GM19468 (cell line): ENCODE results near the gene CDH4.

Source experiments
- ATAC-seq: cut with Tn5 transposase; IDR thresholded peaks from one replicate; pipeline ENCODE4 v1.9.1; 2021; ENCODE audit warnings: mild to moderate bottlenecking, moderate library complexity, moderate number of reproducible peaks; ENCODE audit not compliant: unreplicated experiment; ENCODE audit errors: extremely low read depth

CDH4 gene

DNA sequence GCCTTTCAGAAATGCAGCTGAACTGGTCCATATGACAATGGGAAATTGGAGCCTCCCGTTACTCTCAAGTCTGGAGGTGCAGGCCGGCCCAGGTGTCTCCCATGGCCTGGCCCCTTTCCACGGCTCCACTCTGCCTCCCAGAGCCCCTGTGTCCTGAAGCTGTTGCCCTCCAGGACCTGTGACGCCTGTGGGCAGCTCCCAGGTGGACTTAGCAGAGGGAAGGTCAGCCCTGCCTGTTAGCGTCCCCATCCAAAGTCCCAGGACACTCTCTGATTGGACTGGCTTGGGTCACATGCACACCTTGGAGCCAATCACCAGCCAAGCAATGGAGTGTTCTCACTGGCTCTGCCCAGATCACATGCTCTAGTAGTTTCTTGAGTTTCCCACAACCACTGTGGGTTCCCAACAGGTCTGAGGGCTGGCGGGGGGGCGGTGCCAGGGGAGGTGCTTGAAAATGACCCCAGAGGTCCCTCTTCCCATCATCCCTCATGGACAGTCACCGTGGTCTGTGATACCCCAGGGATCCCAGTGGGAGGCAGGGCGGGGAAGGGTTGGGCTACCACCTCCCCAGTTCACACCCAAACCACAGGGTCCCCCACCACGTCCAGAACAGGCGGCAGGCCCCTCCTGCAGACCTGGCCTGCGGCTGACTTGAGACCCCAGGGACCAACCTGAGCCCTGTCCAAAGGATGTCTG, 678.1 kb downstream of the CDH4 start:
- no peak for ATAC-seq

DNA sequence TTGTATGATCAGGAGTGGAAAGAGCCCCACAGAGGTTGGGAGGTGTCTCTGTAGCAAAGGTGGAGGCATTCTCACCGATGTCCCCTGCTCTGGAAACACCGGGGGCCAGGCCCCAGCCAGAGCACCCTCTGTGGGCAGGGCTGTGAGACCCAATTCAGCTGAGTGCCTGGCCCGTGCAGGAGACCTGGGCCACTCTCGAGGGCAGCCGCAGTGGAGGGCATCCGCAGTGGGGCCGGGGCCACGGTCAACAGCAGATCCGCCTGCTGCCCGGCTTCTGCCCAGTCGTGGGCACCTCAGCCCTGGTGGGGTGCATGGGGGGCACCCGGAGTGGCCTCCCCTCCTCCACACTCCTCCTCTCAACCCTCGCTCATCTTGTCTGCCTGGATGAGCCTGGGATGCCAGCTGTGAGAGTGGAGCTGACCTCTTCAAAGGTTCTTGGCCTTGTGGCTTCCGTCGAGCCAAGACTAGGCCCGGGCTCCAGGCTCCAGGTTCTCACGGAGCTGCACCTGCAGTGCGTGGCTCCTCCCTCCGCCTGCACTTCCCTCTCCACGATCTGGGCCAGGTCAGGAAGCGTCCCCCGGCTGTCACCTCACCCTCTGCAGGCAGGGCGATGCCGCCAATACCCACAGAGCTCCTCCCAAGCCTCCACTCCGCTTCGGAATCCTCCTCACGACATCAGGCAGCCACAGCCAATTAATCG, 678.9 kb downstream of the CDH4 start:
- no peak for ATAC-seq

DNA sequence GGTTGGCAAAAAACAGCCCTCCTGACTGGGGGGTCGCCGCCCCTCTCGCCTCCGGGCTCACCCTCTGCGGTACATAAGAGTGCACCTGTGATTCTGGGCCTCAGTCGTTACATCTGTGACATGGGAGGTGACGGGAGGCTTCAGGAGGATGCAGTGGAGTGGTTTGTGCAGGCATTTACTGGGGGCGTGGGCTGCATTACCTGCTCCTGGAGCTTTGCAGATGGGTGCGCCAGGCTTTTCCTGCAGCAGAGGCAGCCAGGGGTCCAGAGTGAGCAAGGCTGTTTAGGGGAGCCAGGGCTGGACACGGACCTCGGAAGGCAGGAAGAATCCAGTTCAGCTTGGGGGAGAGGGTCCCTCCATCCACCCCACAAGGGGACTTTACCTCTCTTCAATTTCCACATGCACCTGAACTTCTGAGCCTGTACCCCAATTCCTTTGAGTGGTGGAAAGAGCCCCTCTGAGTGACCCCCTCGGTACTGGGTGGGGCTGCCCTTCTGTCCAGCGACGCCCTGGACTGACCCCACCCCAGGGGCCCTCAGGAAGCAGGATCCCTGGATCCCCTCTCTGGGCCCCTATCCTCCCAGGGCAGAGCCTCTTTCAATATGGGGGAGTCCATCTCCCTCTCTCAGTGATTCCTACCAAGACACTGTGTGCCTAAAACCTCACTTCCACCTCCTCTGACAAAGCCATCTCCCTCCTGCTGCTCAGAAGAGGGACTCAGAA, 679.6 kb downstream of the CDH4 start:
- no peak for ATAC-seq

DNA sequence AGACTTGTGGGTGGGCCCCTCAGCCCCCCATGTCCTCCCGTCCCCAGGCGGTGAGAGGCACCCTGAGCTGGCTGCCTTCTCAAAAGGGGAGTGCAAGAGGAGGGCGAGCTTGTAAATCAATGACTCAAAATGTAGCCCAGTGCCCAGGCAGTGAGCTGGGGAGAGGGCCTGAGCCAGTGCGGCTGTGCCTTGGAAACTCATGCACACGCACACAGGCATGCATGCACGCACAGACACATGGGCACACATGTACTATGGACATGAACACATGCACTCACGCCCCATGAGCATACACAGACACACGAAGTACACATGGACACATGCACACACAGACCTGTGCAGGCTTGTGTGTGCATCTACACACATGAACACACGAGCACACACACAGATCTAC, 680.1 kb downstream of the CDH4 start:
- ATAC-seq: no peak

DNA sequence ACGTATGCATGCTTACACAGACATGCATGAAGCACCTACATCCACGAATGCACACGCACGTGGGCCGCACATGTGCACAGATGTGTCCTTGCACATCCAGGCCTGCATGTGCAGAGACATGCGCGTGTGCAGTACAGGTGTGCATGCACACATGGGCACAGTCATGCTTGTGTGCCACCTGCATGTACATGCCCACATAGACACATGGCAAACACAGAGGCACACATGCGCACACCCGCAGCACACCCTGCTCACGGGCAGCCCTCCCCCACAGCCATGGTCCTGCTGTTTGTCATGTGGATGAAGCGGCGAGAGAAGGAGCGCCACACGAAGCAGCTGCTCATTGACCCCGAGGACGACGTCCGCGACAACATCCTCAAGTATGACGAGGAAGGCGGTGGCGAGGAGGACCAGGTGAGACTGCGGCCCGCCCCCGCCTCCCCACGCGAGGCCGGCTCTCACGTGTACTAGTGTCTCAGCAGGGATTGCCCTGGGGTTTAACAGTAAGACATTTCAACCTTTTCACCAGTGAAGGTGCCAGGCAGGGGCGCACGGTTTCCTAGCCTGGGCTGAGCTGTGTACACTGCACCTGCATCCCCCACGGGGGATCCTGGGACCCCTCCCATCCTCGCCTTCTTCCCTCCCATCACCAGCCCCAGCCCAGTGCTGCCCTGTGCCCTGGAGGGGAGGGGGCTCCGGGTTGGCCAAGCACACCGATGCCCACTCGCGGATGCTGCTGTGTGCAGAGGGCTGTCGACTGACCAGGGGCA, 680.8 kb downstream of the CDH4 start:
- ATAC-seq: no peak

DNA sequence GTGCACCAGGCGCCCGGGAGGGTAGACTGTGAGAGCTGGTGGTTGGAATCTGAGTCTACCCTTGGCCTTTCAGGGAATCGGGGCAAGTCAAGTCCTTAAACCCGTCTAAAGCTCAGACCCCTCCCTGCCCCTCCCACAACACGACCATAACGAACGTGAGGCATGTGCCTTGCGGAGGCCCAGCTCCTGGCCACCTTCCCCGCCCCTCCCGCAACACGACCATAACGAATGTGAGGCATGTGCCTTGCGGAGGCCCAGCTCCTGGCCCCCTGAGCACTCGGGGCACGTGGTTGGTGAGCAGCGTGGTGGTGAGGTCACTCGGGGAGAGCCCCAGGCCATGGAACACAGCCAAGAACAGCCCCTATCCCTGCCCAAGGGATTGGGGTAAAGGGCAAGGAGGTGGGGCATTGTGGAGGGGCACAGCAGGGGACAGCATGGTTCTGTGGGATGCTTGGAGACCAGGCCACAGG, 681.5 kb downstream of the CDH4 start:
- ATAC-seq: no peak

DNA sequence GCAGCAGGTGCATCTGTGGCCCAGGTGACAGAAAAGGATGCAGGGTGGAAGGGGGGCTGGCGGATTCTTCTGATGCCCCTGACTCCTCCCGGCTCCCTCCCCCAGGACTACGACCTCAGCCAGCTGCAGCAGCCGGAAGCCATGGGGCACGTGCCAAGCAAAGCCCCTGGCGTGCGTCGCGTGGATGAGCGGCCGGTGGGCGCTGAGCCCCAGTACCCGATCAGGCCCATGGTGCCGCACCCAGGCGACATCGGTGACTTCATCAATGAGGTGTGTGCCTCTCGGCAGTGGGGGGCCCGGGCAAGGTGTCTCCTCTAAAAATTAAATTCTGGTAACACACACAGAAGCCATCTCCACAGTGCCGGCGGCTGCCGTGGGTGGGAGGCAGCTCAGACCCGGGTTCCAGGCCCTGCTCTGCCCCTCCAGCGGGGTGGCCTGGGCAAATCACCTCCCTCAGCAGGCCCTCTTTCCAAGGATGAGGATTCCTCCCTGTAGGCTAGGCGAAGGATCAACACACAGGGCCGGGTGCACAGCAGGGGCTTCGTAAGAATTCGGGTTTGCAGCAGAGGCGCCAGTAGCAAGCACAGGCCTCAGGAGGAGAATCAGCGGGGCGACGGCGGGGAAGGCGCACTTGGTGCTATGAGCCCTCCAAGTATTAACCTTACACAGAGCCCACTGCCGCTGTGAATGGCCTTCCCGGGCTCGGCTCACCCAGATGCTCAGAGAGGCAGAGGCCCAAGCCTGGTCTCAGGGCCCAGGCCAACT, 682.1 kb downstream of the CDH4 start:
- ATAC-seq: no peak

DNA sequence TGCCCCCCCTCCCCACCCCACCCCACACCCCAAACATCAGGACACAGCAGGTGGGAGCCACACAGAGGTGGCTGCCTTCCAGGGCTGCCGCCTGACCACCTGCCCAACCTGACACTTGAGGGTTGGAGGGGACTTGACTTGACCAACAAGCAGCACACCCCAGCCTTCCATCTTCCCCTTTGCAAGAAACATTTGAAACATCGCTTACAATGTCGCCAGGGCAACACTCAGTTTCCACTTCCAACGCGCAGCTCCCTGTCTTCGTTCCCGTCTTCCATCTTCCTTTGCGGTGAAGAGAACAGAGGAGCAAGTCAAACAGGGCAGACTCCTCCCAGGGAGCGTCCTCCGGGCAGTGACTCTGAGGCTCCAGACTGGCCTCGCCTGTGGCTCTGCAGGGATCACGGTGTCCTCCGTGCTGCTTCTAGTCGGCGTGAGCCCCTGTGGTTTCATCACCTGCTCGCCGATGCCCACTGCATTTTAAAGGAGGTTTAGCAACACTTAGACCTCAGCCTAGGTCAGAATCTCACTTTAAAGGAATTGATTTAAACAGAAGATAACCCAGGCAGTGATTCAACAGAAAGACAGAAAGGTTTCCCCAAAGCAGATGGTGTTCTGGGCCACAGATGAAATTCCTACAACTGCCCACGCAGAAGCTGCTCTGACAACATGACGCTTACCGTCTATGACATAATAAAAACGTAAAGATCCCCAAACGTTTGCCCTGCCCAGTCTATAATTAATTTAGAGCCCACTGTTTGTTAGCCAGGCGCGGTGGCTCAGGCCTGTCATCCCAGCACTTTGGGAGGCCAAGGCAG, 682.9 kb downstream of the CDH4 start:
- ATAC-seq: no peak

DNA sequence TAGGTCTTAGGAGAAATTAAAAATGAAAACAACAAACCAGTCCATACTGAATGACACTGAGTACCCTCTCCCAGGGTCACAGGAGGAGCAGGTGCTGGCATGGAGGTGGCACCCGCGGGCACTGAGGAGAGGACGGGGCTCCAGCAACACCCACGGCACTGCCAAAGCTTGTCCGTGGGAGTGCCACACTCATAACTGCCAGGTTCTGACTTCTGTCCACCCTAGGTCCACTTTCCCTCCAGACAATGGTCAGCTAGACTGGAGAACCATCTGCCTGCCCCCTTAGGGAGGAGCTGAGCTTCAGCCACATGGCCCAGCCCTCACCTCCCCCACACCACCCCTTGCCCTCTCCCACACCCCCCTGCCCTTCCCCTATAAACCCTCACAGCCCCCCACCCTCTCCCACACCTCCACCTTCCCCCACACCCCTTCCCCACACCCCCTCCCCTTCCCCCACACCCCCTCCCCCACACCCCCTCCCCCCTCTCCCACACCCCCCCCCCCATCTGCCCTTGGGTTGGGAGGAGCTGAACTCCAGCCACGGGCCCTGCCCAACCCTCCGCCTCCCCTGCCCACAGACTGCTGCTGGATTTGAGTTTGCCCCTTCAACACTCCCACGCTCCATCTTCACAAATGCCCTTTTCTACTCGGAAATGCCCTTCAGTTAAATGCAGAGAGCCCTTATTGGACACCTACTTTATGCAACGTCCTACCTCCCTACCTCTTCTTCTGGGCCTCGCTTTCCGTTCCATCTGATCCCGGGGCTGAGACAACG, 684.1 kb downstream of the CDH4 start:
- ATAC-seq: no peak

DNA sequence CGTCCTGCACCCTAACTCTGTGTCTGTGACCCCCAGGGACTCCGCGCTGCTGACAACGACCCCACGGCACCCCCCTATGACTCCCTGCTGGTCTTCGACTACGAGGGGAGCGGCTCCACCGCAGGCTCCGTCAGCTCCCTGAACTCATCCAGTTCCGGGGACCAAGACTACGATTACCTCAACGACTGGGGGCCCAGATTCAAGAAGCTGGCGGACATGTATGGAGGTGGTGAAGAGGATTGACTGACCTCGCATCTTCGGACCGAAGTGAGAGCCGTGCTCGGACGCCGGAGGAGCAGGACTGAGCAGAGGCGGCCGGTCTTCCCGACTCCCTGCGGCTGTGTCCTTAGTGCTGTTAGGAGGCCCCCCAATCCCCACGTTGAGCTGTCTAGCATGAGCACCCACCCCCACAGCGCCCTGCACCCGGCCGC, 684.7 kb downstream of the CDH4 start:
- no peak for ATAC-seq

DNA sequence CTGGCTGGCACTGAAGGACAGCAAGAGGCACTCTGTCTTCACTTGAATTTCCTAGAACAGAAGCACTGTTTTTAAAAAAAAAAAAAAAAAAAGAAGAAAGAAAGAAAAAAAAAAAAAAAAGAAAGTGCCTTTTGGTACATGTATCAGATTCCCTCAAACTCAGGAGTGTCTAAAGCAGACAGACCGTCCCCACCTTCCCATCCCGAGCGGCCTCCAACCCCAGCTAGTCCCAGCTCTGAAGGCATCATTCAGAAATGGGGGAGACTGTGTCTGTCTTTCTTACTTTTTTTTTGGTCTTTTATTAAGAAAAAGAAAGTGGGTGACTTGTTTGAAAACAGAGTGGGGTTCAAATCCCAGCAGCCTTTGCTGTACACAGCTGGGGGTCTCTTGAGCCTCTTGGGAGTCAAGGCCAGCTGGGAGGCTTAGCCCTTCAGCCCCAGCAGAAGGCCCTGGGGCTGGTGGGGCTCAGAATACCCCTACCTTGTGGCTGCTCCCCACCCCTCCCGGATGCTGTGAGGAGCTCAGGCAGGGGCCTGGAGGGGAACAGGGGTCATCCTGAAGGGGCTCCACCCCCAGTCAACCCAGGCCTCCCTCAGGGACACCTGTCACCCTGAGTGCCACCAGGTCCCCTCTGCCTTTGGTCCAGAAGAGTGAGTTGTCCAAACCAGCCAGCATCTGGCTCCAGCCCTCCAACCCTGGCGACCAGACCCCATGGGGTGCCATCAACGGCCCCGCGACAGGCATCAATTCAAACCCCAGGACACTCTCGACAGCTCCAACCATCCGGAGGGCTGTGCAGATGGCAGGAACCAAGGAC, 685.3 kb downstream of the CDH4 start:
- ATAC-seq: no peak

DNA sequence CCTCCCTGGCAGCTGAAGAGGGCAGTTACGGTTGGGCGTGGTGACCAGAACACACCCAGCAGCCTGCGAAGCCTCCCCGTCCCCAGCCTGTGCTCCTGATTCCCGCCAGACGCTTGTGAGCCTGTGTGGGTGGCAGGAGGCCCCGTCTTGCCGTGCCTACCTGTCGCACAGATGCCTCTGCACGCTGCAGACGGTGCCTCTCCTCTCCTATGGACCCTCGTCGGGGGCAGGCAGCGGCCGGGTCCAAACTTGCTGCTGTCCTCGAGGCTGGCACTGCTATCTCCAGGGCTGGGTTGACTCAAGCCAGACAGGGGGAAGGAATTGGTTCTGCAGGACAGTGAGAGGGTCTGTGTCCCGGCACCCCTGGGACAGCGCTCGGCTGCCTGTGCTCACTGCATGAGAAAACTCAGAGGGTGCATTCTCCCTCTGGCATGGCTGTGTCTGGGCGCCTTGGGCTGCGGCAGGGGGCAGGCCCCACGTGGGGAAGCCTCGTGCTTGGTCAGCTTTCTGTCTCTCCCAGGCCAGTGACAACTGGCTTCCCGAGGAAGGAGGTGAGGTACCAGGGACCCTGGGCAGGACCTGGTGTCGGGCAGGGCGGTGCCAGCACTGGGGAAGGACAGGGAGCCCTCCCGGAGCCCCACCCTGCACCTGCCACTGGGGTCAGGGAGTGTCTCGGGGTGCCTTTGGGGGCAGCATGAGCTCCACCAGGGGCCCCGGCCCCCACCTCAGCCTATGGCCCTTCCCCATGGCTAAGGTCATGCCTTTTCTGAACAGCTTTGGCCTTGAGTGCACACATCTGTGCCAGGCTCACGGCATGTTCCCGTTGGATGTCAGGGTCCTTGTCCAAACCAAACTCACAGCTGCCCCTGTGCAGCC, 686.1 kb downstream of the CDH4 start:
- ATAC-seq: no peak

DNA sequence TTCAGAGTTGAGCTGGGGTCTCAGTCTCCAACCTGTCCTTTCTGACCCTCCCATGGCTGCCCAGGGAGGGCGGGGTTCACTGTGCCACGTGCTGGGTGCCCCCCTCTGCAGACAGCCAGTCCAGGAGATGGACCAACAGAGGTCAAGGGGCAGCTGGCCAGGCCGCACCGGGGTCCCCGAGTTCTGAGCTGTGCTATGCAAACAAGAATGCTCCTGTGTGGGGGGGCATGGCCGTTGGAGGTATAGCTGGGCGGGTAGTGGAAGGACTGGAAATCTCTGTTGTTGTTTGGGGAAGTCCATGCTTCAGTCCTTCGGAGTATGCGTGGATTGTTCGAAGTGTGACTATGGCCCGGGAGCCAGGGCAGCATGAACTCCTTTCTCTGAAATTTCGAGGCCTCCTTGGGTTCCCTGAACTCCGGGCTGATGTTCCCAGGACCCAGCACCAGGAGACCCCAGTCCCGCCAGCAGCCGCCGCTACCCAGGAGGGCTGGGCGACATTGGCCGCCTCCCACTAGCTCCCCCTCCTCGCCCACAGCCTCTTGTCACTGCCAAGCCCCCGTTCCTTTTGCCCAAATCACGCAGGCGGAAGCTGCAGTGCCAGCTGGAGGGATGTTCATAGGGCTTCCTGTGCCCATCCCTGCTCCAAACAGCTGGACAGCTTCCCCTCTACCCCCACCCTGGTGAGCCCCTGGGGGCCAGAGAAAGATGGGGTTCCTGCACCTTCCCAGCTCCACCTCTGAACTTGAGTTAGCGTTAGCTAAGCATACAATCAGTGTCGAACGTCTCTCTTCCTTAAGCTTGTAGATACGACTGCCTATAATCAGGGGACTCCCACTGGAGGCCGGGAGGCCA, 687.0 kb downstream of the CDH4 start:
- no peak for ATAC-seq

DNA sequence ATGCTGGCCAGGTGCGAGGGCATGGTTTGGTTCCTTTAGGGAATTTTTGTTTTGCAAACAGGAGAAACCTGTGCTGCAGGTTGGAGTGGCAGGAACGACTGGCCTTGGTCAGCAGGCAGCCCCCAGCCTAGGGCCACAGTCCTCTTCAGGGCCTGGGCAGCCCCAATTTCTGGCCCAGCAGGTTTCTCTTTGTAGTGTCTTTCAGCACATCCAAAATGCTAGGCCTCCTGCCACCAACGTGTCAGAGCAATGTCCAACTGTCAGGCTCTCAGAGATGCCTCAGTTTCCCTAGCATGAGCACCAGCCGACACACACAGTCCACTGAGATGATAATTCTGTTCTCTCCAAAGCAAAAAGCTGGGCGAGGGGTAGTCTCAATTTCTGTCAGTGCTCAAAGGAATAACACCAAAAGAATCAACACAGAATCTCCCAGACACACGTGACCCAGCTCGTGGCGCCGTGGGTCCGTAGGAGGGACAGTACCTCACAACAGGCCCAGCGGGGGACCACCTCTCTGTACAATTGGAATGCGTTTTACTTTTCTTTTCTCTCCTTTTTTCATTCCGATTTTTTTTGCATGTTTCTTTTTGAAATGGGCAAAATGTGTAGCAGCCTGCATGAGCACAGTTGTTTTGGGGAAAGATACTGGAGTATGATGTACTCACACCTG, 687.8 kb downstream of the CDH4 start:
- no peak for ATAC-seq

DNA sequence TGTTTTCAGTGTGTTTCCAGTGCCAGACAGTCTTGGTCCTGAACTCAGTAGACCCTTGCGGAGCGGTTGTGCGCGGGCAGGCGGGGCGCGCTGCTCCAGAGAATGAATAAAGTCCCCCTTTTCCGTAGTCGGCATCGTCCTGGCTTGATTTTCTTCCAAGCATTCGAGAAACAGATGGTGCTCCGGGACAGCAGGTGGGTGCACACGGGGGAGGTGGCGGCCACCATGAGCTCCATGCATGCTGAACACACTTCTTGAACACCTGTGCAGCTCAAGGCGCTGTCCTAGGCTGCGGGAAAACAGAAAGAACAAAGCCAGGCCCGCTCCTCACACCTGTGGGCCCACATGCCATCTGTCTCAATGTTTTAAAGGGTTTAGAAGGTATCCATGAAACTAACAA, 688.4 kb downstream of the CDH4 start:
- no peak for ATAC-seq
